ENCODE results near the gene SLC25A47. TPM values are rescaled to one million over a fixed set of nuclear protein-coding genes. Genes with fewer than 3 reads are reported as not detected.

Gene SLC25A47
- total and polyA plus RNA-seq, 2 experiments from 2014 or later, result 1.8 TPM

DNA sequence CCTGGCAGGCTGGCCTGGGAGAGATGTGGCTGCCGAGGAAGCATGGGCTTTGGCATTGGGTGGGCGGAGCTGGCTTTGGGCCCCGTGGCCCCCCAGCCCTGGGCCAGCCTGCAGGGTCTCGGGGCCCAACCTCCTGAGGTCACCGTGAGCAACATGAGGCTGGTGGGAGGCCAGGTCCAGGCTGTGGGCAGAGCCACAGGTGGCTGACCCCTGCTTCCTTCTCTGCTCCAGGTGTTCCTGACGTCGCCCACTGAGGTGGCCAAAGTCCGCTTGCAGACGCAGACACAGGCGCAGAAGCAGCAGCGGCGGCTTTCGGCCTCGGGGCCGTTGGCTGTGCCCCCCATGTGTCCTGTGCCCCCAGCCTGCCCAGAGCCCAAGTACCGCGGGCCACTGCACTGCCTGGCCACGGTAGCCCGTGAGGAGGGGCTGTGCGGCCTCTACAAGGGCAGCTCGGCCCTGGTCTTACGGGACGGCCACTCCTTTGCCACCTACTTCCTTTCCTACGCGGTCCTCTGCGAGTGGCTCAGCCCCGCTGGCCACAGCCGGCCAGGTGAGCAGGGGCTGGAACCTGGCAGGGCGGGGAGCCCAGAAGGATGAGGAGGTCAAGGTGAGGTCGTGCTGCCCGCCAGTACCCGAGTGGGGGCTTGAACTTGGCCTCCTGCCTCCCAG lies 5.5 kb downstream of the SLC25A47 start:
- Histone ChIP-seq H3K27ac (no peak overlapping the region), H3K36me3 (replicated peaks; ENCODE audit: insufficient read depth, low read depth) (no peaks in the 10 kb centered on the region), H3K79me2 (no peaks in the 10 kb centered on the region), H3K9me2 (replicated peaks; ENCODE audit: insufficient read depth) (no peaks in the 10 kb centered on the region), H3K27me3 (no peaks in the 10 kb centered on the region), H3K4me2 (no peak overlapping the region), H3K4me1 (ENCODE audit: insufficient read depth) (no peaks in the 10 kb centered on the region), H4K20me1 (ENCODE audit: insufficient read depth, poor library complexity, severe bottlenecking) (no peaks in the 10 kb centered on the region), H3K9me3 (ENCODE audit: low read depth) (no peaks in the 10 kb centered on the region), H3K4me3 (no peak overlapping the region), H2AFZ (no peak overlapping the region)
- TF ChIP-seq, protein P1, sequence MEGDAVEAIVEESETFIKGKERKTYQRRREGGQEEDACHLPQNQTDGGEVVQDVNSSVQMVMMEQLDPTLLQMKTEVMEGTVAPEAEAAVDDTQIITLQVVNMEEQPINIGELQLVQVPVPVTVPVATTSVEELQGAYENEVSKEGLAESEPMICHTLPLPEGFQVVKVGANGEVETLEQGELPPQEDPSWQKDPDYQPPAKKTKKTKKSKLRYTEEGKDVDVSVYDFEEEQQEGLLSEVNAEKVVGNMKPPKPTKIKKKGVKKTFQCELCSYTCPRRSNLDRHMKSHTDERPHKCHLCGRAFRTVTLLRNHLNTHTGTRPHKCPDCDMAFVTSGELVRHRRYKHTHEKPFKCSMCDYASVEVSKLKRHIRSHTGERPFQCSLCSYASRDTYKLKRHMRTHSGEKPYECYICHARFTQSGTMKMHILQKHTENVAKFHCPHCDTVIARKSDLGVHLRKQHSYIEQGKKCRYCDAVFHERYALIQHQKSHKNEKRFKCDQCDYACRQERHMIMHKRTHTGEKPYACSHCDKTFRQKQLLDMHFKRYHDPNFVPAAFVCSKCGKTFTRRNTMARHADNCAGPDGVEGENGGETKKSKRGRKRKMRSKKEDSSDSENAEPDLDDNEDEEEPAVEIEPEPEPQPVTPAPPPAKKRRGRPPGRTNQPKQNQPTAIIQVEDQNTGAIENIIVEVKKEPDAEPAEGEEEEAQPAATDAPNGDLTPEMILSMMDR (IDR thresholded peaks at IDR 0.05; ENCODE audit: poor library complexity), result no peak
- TF ChIP-seq EZH2phosphoT487 (IDR thresholded peaks at IDR 0.05; ENCODE audit: low read depth, severe bottlenecking, unreplicated experiment), result no peak
- TF ChIP-seq EZH2 (IDR thresholded peaks at IDR 0.05; ENCODE audit: borderline replicate concordance), result no peak
- no peak for DNase-seq (ENCODE audit: low spot score)
- WGBS (ENCODE audit: low lambda C conversion rate, missing lambda C conversion rate), result 88% methylated on average over 26 of the region's 32 CpGs

DNA sequence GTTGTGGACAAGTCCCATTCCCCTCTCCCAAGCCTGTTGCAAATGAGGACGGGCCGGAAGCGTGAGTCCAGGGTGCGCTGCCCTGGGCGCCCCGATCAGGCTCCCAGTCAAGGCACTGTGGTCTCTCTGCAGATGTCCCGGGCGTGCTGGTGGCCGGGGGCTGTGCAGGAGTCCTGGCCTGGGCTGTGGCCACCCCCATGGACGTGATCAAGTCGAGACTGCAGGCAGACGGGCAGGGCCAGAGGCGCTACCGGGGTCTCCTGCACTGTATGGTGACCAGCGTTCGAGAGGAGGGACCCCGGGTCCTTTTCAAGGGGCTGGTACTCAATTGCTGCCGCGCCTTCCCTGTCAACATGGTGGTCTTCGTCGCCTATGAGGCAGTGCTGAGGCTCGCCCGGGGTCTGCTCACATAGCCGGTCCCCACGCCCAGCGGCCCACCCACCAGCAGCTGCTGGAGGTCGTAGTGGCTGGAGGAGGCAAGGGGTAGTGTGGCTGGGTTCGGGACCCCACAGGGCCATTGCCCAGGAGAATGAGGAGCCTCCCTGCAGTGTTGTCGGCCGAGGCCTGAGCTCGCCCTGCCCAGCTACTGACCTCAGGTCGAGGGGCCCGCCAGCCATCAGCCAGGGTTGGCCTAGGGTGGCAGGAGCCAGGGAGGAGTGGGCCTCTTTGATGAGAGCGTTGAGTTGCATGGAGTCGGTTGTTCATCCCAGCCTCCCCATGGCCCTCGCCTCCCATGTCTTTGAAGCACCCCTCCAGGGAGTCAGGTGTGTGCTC lies 6.3 kb downstream of the SLC25A47 start:
- TF ChIP-seq, protein P1 (IDR thresholded peaks at IDR 0.05; ENCODE audit: poor library complexity), result no peak
- TF ChIP-seq EZH2phosphoT487 (IDR thresholded peaks at IDR 0.05; ENCODE audit: low read depth, severe bottlenecking, unreplicated experiment), result no peak
- no peak for TF ChIP-seq EZH2 (IDR thresholded peaks at IDR 0.05; ENCODE audit: borderline replicate concordance)
- no peak overlapping the region for H3K4me2 ChIP-seq
- H3K9me2 ChIP-seq (replicated peaks; ENCODE audit: insufficient read depth), result no peaks in the 10 kb centered on the region
- no peaks in the 10 kb centered on the region for H3K4me1 ChIP-seq (ENCODE audit: insufficient read depth)
- H3K4me3 ChIP-seq, result no peak overlapping the region
- no peaks in the 10 kb centered on the region for H3K27me3 ChIP-seq
- DNase-seq (ENCODE audit: low spot score), result no peak
- no peaks in the 10 kb centered on the region for H4K20me1 ChIP-seq (ENCODE audit: insufficient read depth, poor library complexity, severe bottlenecking)
- no peaks in the 10 kb centered on the region for H3K36me3 ChIP-seq (replicated peaks; ENCODE audit: insufficient read depth, low read depth)
- no peaks in the 10 kb centered on the region for H3K9me3 ChIP-seq (ENCODE audit: low read depth)
- 93% methylated on average over 30 of the region's 36 CpGs for WGBS (ENCODE audit: low lambda C conversion rate, missing lambda C conversion rate)
- no peak overlapping the region for H2AFZ ChIP-seq
- no peaks in the 10 kb centered on the region for H3K79me2 ChIP-seq
- H3K27ac ChIP-seq, result no peak overlapping the region

DNA sequence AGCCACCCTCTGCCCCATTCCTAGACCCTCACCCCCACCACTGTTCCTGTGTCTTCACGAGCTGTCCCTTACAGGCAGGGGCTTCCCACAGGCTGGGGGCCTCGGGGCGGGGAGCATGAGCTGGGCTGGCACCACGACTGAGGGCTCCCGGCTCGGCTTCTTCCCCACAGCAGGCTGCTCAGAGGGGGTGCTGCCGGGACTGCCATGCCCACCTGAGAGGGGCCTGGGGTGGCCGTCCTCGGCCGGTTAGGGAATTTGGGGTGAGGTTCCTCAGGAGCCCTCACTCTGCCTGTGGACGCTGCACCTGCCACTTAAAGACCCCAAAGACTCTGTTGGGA lies 6.8 kb downstream of the SLC25A47 start:
- Histone ChIP-seq H3K79me2 (no peaks in the 10 kb centered on the region), H3K36me3 (replicated peaks; ENCODE audit: insufficient read depth, low read depth) (no peaks in the 10 kb centered on the region), H3K4me1 (ENCODE audit: insufficient read depth) (no peaks in the 10 kb centered on the region), H3K4me2 (no peak overlapping the region), H4K20me1 (ENCODE audit: insufficient read depth, poor library complexity, severe bottlenecking) (no peaks in the 10 kb centered on the region), H3K9me3 (ENCODE audit: low read depth) (no peaks in the 10 kb centered on the region), H3K27me3 (no peaks in the 10 kb centered on the region), H3K4me3 (no peak overlapping the region), H2AFZ (no peak overlapping the region), H3K27ac (no peak overlapping the region), H3K9me2 (replicated peaks; ENCODE audit: insufficient read depth) (no peaks in the 10 kb centered on the region)
- no peak for DNase-seq (ENCODE audit: low spot score)
- TF ChIP-seq EZH2phosphoT487 (IDR thresholded peaks at IDR 0.05; ENCODE audit: low read depth, severe bottlenecking, unreplicated experiment) (no peak), EZH2 (IDR thresholded peaks at IDR 0.05; ENCODE audit: borderline replicate concordance) (no peak)
- TF ChIP-seq, protein P1 (IDR thresholded peaks at IDR 0.05; ENCODE audit: poor library complexity), result no peak
- WGBS (ENCODE audit: low lambda C conversion rate, missing lambda C conversion rate), result 83% methylated on average over 10 of the region's 11 CpGs

Measured in hepatocyte (in vitro differentiated cells).